NCI-H1105 treated with DMSO at 0.1 percent for 48 hours (cell line): ENCODE results near the gene TP53I13.

Experiments
- DNase-seq: peaks from one replicate; lab custom pipeline; 2025; lab: John Stamatoyannopoulos, UW

The TP53I13 gene

DNA sequence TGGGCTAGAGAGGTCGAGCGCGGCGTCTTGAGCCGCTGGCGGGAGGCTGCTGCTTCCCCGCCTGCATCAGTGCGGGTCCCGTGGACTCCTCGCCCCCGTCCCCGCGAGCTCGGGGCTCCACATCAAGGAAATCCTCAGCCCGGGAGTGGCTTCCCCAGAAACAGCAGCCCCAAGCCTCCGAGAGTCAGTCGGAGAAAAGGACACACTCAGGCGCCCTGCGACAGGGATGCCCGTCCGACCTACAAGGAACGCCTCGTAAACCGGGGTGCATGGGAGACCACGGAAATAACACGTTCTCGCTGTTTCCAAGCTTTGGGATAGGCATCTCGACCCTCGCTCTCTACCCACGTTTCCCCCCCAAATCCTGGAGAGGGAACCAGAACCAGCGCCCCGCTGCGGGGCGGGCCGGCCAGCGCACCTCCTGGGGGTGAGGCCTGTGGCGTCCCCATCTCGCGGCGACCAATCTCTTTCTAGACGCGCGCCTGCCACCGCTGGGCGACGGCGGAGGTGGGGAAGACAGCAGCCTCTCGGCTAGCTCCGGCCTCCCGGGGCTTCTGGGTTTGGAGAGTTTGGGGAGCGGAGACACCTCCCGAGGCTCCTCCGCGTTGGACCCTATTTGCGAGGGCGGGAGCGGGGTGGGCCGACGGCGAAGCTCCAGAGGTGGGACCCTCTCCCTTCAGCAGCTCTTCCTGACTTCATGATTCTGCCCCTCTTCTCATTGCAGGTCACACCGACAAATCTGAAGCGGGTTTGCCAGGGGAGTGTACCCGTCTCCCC, 759 bp upstream of the TP53I13 start:
- DNase-seq = peak; percentile 48

DNA sequence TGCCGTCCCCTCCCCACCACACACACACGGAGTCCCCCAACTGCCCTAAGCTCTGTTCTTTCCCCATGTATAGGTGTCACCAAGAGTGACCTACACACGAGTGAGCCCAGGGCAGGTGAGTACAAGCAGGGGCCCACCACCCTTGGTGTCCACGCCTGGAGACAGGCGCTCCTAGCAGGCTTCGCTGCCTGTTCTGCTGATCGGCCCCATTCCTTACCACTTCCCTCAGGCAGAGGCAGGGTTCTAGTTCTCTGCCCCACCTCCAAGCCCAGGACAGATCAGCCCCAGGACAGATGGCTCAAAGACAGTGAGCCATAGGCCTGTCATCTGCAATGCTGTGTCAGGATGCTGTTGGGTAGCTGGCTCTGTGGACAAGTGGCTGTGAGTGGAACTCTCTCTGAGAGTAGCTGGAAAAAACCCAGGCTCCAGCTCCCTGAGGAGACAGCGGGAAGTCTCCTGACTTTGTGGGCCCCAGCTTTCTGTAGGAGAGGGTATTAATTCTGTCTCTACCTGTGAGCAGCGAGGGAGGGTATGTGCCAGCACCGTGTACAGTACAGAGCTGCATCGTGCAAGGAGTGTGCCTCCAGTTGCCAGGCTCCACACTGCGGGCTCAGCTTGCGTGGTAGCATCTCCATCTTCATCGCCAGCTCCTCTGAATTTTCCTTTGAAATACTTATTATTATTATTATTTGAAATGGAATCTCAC, 897 bp downstream of the TP53I13 start:
- DNase-seq = no peak

DNA sequence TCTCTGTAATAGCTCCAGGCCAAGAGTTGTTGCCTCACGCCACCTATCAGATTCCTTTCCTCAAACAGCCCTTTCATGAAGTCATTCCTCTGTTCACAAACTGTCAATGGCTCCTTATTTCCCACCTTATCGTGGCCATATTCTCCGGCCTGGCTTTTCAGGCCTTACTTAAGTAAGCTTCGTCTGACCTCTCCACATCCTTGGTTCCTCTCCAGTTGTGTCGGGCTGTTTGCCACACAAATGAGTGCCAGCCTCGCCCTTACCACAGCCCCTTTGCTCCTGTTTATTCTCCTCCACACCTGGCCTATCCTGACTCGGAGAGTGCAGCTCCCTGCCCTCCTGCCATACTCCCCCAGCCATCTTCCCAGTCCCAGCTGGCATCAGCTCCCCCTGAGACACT, 2.0 kb downstream of the TP53I13 start:
- no peak for DNase-seq

DNA sequence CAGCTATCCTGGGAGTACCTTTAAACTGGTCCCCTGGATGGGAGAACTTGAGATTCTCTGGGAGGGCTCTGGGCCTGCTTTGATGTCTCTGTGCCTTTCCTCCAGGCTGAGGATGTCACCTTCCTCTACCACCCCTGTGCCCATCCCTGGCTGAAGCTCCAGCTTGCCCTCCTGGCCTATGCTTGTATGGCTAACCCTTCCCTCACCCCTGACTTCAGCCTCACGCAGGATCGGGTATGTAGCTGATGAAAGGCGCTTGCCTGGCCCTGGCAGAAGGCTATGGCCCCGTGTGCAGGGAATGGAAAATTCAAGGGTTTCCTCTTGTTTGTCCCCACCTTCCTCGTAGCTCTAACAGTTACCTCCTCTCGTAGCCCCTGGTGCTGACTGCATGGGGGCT, 3.0 kb downstream of the TP53I13 start:
- DNase-seq = no peak

DNA sequence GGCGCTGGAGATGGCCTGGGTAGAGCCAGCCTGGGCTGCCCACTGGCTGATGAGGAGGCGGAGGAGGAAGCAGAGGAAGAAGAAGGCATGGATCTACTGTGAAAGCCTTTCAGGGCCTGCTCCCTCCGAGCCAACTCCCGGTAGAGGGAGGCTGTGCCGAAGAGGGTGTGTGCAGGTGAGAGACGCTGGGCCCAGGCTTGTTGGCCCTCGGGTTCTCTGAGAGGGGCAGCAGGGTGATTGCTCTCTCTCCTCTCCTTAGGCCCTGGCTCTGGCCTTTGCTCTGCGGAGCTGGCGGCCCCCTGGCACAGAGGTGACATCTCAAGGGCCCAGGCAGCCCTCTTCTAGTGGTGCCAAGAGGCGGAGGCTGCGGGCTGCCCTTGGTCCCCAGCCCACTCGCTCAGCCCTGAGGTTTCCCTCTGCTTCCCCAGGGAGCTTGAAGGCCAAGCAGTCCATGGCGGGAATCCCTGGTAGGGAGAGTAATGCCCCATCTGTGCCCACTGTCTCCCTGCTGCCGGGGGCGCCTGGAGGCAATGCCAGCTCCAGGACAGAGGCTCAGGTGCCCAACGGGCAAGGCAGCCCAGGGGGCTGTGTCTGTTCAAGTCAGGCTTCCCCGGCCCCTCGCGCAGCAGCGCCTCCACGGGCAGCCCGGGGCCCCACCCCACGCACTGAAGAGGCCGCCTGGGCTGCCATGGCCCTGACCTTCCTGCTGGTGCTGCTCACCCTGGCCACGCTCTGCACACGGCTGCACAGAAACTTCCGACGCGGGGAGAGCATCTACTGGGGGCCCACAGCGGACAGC, 3.6 kb downstream of the TP53I13 start:
- no peak for DNase-seq

DNA sequence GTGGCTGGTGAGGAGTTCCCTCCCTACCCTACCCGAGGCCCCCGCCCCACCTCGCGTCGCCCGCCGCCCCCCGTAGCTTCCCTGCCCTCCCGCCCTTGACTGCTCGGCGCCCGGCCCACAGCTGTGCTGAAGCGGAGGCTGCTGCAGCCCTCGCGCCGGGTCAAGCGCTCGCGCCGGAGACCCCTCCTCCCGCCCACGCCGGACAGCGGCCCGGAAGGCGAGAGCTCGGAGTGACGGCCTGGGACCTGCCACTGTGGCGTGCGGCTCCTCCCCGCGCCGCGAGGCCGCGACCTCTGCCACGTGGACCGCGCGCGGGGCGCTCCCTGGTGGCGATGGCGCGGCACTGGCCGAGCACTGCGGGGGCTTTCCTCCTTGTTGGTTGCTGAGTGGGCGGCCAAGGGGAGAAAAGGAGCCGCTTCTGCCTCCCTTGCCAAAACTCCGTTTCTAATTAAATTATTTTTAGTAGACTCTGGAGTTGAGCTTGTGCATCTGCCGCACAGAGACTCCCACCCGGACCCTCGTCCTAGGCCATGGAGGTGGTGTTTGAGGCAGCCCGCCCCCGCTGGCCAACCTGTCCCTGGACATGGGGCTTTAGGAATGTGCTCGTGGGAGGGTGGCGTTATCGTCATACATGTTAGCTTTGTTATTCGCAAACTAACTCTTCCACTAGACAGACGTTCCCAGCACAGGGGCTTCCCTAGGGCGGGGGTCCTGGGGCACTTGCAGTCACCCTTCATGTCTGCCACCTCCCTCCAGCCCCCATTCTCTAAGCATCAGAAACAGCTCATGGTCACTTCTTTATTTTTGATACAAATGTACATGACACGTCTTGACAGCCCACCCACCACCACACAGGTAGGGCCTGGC, 4.4 kb downstream of the TP53I13 start:
- no peak for DNase-seq

DNA sequence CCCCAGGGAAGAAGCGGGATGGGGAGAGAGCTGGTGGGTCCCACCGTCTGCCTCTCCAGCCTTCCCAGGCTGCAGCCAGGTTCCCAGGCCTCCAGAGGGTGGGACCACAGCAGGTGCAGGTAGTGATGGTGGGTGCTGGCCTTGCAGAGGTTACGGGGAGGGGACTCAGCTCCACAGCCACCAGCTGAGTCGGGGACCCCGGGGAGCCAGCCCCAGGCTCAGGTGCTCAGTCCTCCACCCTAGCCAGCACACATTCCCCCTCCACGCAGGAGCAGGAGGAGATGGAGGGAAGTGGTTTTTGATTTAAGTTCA, 5.0 kb downstream of the TP53I13 start:
- no peak for DNase-seq

DNA sequence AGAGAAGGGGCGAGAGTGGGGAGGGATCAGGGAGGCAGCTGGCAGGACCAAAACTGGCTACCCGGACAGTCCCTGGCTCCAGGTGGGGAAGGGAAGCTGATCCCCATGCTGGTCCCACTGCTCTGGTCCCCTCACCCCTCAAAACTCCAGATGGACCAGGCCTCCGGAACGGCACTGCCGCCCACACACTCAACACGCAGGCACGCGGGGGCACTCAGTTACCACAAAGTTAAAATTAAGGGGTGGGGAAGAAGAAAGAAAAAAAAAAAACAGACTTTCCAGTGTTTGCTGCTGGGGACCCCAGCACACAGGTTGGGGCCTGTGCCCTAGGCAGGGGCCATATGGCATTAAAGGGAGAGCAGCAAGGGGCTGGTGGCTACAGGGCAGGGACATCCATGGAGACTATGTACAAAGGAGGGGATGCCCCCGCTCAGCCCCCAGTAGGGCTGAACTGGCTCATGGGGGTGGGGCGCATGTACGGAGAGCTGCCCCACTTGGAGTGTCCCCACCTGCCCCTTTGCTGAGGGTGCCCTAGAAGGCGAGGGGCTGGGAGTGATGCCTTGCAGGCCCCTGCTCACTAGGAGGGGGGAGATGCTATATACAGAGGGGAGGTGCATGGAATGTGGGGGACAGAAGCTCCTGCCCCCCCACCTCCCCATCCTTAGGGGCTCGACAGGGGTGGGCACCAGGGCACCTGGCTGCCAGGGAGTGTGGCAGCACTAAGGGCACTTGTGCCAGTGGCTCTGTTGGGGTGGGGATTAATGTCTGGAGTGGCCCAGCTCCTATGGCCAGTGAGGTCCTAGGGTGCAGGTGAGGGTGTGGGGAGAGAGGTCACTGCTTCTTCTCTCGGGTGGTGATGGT, 5.6 kb downstream of the TP53I13 start:
- no peak for DNase-seq

DNA sequence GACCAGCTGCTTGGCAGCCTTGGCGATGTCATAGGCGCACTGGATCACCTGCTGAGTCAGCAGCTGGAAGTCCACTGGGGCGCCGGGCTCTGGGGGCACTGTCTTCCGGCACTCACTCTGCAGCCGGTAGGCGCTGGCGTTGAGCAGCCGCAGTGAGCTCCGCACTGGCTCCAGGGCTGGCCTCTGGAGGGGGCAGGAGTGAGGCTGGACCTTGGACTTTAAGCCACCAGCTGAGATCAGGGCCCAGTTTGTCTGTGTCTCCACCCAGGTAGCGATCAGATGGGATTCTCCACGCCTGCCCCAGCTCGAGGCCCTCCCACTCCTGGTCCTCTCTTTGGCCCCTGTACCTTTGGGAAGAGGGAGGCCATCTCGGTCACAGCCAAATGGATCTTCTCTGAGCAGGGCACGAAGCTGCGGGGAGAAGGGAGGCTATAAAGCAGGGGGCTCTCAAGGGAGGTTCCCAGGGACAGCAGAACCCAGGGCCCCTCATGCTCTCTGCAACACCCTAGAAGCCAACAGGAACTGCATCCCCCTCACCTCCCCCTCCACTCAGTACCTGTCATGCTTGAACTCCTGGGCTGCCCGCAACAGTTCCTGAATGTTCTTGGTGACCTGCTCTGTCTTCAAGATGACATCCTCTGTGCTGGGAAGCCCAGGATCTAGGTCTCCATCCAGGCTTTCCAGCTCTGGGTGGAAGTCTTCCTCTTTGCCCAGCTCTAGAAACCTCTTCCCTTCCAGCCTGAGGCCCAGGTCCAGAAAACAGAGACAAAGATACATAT, 6.4 kb downstream of the TP53I13 start:
- DNase-seq = no peak

DNA sequence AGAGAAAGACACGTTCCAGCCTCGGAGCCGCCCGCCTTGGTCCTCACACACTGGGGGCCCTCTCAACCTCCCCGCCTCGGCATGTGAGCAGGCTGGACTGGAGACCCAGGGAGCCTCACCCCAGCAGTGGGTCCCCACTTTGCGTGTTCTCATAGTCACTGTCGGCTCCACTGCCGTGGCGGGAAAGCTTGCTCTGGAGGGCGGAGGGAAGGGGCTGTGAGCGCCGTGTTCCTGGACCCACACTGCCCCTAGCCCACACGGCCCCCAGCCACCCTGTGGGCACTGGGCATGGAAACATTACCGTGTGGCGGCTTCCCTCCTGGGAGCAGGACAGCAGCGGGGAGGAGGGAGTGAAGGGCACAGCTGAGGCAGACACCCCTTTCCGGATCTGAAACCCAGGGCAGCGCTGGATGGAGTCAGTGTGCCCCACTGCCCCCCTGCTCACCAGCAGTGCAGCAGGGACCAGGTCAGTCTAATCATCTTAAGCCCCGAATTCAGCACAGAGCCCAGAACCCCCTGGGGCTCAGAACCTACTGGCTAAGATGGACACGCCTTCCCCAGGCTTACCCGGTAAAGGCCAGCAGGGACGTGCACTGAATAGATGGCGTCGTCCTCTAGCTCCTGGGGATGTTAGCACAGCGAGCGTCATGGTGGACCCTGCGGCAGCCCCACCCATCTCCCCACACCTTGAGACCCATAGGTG, 7.2 kb downstream of the TP53I13 start:
- no peak for DNase-seq

DNA sequence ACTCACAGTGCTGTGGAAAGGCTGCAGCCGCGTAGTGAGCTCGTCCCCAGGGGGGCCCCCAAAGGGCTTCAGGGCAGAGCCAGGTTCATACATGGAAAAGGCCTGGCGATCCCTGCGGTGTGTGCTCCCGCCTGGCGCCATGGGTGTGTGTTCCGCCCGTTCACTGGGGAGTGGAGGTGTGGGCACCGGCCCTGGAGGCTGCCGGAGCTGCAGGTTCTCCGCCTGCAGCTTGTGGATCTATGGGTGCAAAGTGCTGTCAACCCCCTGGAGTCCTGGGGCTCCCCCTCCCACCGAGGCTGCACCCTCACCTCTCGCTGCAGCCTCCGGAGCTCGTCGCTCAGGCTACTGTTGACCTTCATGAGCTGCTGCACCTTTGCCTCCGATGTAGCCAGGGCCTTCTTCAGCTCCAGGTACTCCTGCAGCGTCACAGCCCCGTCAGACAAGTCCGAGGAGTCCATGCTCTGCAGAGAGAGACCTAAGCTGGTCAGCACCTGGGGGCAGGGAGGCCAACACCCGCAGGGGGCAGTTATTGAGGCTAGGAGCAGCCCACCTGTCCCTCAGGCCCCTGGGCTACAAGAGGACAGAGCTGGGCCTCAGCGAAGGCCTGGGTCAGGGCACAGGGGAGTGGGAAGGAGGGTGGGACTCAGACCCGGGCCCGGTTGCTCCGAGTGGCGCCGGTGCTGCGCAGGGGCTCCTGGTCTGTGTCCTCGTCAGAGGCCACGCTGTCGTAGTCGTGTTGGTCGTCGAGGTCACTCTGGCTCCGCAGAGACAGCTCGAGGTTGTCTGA, 7.9 kb downstream of the TP53I13 start:
- no peak for DNase-seq

DNA sequence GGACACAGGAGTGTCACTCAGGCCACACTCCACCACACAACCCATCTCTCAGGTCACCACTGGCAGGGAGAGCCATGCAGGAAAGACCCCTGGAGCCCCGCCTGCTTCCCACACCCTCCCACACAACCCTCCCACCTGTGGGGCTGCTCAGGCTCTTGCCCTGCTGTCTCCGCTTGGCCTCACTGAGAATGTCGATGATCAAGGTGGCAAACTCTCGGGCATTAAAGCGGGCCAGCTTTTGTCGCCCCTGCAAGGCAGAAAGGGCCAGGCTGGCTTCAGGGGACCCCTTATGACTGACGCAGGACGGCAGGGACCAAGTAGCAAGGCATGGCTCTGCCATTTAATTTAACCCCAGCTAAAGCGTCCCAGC, 8.5 kb downstream of the TP53I13 start:
- DNase-seq = no peak

DNA sequence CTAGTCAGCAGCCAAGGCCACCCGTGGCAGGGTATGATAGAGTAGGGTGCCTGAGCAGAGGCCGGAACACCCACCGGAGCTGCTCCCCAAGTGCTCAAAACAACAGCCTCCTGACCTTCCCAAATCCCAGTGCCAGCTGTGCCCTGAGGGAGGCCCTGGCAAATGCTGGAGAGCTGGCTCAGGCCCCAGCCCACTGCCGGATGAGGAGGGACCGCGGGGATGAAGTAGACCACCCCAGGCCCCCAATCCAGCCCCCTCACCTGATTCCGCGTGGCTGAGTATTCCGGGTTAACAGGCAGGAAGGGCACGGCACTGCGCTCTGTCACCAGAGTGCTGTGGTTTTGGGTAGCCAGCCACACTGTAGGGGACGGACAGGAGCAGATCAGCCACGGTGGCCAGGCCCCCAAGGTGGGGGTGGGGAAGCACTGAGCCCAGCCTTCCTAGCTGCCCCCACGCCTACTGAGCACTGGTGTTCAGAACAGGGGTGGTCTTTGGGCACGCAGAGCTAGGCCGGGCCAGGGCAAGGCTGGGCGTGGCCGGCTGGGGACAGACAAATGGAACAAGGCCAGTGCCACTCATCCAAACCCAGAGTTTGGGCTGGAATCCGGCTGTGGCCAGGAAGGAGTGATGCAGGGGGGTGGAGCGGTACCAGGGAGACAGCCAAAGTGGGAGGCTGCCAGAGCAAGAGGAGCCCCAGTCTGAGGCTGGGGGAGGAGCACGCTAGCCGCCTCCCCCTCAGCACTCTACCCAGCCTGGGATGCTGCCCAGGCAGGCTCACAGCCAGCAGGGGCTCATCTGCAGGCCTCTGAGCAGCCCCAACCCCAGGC, 9.1 kb downstream of the TP53I13 start:
- no peak for DNase-seq

DNA sequence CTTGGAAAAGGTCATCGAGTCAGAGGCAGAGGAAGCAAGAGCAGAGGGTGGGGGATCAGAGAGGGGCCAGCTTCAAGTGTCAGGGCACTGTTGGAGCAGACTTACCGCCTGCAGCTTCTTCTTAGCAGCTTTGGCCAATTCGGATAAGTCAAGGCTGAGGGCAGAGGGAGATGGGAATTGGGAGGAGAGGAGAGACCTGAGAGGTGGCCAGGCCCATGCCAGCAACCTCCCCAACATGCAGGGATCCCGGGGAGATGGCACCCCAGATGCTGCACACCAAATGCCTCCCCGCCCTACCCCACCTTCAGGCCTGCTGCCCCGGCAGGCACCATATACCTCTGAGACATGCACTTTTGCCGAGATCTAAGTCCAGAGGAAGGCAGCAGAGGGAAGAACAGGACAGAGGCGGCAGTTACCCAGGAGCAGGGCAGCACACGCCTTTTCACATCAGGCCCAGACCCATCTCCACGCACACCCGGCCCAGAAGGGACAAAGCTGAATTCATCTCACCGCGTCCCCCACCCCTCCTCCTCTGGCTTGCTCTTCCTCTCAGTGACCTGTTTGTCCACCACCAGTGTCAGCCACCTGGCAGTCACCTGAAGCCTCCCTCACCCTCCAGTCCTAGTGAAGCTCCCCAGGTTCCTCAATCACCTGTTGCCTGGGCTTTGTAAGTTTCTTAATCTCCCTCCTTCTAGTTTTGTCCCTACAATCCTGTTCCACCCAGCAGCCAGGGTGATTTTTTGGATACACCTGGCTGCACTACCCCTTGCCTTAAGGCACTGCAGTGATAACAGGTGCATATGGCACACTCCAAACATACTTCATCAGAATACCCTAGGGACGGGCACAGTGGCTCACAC, 10.4 kb downstream of the TP53I13 start:
- DNase-seq = no peak

DNA sequence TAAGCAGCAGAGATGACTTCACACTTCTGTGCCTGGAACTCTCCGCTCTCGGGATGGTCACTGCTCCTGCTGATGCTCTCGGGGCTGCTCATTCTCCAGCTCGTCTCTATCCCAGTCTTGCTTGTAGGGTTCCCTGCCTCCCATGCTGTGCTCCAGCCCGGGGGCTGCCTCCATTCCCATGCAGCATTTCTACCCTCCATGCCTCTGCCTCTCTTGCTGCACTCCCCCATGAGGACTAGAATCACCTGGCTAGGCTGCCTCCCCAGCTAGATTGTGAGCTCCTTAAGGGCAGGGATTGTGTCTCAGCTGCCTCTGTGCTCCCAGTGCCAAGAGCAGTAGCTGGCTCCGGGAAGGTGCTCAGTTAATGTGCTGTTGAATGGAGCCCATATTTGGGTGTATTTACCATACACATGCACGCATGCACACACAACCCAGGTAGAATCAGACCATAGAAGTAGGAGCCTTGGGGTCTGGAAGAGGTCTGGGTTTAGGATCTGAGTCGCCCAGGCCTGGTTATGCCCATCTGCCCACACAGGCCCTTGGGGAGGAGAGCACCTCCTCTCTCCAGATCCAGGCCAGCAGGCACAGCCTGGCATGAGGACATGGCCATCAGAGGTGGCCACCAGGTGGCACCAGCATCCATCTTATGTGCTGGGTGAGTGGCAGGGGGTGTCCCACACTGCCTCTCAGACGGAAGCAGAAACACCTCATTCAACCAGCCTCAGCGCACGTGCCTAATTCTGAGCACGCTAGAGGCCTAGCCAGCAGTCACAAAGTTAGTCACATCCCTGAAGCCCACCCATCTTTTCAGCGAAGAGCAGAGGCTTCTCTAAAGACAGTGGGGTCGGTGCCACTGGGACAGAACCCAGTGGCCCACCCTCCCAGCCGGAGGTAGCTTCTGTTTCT, 11.6 kb downstream of the TP53I13 start:
- DNase-seq = peak; percentile 54
